Activated T-cell treated with anti-CD3 and anti-CD28 coated beads for 4 hours (primary cell): ENCODE results near the gene IGF2R.
"Not testable (repeated sequence)": the region's sequence is repeated elsewhere in the genome, so short reads cannot be mapped to it uniquely, and the experiment has no call there.

Experiments used
- DNase-seq: peaks from one replicate; pipeline ENCODE4 v3.0.0-alpha.2; 2020

Gene IGF2R, protein sequence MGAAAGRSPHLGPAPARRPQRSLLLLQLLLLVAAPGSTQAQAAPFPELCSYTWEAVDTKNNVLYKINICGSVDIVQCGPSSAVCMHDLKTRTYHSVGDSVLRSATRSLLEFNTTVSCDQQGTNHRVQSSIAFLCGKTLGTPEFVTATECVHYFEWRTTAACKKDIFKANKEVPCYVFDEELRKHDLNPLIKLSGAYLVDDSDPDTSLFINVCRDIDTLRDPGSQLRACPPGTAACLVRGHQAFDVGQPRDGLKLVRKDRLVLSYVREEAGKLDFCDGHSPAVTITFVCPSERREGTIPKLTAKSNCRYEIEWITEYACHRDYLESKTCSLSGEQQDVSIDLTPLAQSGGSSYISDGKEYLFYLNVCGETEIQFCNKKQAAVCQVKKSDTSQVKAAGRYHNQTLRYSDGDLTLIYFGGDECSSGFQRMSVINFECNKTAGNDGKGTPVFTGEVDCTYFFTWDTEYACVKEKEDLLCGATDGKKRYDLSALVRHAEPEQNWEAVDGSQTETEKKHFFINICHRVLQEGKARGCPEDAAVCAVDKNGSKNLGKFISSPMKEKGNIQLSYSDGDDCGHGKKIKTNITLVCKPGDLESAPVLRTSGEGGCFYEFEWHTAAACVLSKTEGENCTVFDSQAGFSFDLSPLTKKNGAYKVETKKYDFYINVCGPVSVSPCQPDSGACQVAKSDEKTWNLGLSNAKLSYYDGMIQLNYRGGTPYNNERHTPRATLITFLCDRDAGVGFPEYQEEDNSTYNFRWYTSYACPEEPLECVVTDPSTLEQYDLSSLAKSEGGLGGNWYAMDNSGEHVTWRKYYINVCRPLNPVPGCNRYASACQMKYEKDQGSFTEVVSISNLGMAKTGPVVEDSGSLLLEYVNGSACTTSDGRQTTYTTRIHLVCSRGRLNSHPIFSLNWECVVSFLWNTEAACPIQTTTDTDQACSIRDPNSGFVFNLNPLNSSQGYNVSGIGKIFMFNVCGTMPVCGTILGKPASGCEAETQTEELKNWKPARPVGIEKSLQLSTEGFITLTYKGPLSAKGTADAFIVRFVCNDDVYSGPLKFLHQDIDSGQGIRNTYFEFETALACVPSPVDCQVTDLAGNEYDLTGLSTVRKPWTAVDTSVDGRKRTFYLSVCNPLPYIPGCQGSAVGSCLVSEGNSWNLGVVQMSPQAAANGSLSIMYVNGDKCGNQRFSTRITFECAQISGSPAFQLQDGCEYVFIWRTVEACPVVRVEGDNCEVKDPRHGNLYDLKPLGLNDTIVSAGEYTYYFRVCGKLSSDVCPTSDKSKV (N-terminal part only)

DNA sequence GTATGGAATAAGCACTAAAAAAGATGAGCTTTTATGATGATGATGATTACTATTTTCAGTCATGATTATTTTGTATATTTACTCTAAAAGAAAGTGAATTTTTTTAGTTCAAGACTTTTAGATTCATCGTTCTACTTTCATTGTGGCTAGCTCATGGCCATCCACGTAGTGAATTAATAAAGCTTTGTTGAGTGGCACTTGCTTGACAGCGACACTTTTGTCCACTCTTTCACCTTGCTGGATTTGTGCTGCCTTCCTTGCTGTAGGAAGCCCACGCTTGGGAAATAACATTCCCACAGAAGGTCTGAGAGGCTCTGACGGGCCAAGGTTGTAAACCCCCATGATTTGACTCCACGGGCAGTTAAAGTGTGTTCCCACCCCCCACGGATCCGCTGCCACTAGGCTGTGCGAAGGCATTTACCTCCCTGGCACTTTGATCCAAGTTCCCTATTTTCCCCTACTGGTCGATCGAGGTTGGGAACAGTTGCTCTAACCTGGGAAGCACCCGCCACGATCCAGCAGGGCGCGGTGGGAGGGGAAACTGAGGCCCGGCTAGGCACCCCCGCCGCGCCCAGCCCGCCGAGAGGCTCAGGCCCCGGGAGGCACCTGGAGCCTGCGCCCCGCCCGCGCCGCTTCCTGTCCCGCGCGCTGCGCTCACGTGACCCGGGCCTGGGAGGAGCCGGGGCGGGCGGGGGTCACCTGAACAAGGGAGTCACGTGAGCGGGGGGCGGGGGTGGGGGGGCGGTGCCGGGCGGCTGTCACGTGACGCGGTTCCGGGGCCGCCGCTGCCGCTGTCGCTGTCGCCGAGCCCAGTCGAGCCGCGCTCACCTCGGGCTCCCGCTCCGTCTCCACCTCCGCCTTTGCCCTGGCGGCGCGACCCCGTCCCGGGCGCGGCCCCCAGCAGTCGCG, at the start of gene IGF2R:
Gene IGF2R (plus strand): TSS at position 788 of the 909 bp plus-strand sequence. CDS start 165 bp downstream, outside the sequence.
- DNase-seq, result peak; percentile 87

DNA sequence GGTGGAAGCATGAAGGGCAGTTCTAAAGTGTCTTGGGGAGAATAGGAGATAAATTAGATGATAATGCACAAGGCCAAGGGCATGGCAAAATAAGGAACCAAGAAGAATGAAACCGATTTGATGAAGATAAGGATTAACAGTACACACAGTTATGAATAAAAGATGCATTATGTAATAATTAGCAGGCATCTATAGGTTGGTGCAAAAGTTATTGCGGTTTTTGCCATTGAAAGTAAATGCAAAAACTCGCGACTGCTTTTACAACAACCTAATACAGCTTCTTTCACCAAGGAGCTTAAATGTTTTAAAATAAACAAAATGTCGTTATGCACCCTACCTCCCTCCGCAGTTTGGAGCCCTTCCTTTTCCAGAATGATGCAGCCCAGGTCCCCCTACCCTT, 49.1 kb upstream of the IGF2R start:
- no peak for DNase-seq

DNA sequence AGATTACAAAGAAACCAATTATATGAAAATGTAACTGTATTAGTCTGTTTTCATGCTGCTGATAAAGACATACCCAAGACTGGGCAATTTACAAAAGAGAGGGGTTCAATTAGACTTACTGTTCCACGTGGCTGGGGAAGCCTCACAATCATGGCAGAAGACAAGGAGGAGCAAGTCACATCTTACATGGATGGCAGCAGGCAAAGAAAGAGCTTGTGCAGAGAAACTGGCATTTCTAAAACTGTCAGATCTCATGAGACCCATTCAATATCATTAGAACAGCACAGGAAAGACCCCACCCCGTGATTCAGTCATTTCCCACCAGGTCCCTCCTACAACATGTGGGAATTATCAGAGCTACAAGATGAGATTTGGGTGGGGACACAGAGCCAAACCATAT, 44.7 kb upstream of the IGF2R start:
- not testable (repeated sequence) for DNase-seq

DNA sequence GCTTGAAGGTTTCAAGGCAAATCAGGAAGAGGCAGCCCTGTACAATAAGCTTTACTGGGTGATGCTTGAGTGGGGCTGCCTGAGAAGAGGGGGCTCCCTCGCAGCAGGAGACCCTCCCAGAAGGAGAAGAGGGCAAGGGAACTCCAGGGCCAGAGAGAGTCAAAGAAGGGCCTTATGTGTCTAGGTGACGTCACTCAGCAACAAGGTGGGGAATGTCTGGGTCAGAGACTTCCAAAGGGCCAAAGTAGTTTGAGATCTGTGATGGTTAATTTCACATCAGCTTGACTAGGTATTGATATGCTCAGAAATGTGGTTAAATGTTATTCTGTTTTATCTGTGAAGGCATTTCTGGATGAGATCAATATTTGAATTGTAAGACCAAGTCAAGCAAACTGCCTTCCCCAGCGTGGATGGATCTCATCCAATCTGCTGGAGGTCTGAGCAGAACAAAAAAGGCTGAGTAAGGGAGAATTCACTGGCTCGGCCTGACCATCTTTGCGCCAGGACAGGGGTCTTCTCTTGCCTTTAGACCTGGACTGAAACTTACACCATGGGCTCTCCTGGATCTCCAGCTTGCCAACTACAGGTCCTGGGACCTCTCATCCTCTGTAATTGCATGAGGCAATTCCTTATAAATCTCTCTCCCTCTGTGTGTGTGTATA, 42.2 kb upstream of the IGF2R start:
- no peak for DNase-seq

DNA sequence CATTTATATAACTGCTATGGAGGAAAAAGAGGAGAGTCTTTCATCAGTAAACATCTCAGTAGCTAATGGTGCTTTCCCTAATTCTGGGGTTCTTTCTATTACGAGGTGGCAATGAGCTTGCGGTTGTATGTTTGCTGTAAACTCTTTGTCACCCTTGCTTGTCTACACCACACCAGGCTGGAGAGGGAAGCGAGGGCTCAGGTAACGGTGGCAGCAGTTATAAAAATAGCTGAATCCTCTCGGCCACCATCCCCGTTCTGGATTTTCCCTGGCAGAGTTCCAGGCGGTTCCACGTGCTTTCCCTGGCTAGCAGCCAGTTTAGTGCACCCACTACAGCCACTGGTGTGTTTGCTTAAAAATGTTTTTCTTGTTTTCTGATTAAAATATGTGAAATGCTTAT, 39.1 kb upstream of the IGF2R start:
- peak; percentile 17 for DNase-seq

DNA sequence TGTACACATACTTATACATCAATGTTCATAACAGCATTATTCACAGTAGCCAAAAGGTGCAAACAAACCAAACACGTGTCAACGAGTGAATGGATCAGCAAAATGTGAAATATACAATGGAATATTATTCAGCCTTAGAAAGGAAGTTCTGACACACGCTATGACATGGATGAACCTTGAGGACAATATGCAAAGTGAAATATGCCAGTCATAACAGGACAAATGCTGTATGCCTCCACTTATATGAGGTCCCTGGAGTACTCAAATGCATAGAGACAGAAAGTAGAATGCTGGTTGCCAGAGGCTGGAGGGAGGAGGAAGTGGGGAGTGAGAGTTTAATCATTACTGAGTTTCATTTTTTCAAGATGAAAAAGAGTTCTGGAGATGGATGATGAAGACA, 37.8 kb upstream of the IGF2R start:
- DNase-seq, result no peak

DNA sequence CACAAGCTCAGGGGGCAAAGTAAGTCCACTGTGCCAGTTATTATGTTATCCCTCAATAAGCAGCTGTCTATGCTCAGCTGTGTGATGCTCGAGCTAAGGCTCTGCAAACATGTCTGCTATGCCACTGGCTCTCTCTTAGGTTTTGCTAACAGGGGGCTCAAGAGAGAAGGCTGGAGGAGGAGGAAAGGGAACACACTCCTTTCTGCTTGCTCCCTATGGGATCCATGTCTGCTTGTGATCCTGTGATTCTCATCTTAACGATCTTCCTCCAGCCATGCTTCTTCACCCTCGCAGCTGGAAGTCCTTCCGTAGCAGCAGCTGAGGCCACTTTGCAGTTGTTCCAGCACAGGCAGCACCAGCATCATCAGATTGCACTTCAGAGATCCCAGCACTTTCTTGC, 37.0 kb upstream of the IGF2R start:
- no peak for DNase-seq

DNA sequence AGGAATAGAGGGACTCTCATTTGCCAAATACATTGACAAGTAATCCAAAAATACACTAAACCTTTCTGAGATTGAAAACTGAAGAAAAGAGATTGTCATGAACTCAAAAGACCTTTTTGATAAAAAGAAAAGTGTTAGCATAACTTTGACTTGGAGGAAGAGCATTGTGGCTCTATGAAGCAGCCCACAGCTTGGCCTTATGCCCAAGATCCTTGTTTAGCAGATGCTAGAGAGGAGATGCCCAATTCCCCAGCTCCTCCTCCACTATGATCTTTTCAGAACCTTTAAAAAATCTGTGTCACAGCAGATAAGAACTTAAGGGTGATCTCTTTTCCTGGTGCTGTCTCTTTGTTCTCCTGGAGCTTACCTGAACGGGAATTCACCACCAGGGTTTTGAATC, 35.8 kb upstream of the IGF2R start:
- DNase-seq, result no peak

DNA sequence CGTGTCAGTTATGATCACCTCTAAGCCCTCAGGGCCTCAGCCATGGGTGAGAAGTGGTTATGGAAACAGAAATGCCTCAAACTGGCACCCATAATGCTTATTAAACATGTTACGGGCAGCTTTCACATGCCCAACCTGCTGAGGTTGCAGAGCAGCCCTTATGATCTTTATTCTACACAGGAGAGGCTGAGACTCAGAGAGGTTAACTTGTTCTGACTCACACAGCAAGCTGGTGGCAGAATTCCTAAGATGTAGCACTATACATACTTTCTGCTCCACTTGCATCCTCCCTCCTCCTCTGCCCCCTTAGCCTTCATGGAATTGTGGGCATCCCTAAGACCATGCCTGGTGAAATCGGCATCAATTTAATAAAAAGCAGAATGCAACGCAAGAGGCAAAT, 34.7 kb upstream of the IGF2R start:
- DNase-seq, result no peak

DNA sequence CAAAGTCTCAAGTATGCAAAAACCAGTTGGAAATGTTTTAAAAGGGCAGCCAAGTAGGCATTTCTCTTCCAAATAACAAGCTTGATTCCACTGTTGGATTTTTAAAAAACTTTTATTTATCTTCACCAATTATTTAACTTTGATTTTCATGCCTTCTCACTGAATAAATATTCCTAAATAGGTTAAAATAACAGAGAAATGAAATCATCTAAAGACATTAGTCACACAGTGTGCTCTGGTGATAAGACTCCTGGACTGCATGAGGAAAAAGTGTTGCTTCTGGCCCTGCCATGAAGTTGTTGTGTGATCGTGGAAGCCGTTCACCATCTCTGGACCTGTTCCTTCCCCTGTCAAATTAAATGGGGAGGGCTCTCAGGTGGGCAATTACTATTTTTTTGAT, 33.8 kb upstream of the IGF2R start:
- DNase-seq, result no peak

DNA sequence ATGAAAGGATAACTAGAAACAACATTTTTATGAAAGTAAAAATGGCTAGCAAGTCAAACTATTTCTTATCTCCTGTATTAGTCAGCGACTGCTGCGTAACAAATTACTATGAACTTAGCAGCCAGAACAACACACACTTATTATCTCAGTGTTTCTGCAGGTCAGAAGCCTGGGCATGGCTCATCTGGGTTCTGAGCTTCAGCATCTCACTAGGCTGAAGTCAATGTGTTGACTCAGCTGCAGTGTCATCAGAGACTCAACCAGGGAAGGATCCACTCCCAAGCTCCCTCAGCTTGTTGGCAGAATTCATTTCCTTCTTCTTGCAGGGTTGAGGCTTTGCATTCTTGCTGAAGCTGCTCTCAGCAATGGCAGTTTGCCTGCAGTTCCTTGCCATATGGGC, 33.2 kb upstream of the IGF2R start:
- DNase-seq, result no peak

DNA sequence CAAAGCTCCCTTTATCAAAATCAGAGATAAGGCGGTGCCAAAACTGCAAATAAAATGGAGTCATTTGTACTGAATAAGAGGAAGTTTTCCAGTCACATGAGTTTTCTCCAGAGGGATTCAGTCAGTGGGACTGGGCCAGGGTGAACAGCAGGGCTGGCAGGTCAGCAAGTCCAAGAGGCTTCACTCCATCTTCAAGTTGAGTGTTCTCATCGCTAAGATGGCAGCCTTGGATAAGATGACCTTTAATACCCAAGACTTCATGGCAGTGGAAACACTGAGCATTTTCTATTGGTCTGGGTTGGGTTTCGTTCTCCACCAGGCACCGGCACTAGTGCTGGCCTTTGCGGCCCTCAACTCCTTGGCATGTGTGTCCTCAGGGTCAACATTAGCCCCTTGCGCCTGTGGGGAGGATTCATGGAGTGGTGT, 29.3 kb upstream of the IGF2R start:
- no peak for DNase-seq

DNA sequence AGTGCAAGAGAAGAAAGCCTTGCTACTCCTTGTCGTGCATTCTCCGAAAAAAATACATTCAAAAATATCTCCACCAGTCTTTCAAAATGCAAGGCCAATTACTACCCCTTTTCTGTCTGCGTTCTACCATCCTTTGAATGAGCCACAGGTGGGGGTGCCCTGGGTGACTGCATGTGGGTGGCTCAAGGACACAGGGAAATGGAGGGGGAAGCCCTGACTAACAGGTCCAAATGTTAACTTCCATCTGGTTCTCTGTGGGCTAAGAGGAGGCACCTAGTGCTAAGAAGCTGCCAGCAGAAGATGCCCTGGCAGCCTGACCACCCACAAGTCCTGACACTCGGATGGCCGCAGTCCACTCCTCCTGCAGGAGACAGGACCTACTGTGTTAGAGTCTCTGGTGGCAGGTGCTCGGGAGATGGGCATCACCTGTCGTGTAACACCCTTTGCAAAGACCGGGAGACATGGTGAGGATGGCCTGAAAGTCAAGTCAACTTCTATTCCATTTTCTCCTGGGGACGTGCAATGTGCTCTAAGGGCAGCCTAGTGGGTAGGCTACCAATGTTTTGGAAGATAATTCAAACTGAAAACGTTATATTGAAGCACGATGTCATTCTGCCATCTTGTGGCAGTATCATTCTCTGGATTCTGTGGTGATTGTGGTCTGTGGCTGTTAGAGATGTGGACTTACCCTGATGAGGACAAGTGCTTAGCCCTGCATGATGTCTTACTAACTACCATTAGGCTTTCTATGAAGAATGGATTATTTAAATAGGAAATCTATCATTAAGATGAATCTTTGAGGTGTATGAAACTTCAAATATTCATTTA, 27.4 kb upstream of the IGF2R start:
- DNase-seq, result peak; percentile 4

DNA sequence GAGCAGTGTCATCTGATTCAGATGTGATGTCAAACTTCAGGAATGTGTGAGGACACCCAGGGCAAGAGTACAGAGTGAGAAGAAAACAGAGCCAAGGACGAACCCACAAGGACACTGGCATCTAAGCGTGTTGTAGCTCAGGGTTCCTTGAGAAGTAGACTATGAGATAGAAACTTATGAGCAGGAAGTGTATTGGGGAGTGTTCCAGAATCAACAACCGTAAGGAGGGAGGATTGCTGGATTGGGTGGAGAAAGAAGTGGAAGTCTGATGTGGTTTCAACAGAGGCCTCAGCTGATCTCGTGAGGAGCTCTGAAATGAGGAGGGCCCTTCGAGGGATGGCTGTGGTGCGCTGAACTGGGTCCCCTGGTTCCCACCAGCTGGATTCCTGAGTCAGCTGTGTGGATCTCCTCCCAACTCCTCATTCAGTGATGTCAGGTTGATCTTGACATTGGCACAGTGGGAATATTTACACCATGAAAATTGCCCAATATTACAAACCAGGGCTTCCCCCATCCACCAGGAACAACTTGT, 25.7 kb upstream of the IGF2R start:
- no peak for DNase-seq

DNA sequence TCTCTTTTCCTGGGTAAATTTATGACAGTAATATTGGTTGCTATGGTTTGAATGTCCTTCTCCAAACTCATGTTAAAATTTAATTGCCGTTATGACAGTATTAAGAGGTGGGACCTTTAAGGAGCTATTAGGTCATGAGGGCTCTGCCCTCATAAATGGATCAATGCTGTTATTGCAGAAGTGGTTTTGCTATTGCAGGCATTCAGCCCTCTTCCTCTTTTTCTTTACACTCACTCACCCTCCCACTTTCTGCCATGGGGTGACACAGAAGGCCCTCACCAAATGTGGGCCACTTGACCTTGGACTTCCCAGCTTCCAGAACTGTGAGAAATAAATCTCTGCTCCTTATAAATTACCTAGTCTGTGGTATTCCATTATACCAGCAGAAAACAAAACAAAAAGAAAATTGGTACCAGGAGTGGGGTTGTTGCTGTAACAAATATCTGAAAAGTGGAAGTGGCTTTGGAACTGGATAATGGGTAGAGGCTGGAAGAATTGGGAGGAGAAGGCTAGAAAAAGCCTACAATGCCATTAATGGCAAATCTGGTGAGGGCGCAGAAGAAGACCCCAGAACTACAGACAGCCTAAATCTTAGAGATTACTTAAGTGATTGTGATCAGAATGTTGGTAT, 24.8 kb upstream of the IGF2R start:
- no peak for DNase-seq

DNA sequence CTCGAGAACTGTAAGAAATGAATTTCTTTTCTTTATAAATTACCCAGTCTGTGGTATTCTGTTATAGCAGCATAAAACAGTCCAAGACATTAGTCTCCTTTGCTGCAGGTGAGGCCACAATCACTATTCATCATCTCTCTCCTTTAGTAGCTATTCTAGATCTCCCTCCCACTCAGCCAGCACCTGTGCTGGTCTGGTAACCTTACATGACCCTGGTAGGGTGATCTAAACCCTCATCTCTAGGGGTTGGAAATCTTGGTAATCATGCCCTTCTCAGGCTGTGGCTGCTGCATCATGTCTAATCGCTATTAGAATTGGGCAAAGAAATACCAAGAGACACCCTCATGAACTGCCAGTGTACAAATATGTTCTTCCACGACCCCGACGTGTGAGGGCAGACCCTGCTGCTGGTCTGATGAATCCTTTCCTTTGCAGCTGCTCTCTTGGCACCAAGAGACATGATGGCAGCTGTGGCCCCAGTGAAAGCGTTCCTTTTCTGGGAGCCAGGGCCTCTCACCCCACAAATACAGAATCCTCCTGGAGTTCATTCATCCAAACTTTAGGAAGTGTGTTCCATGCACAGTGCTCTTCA, 23.0 kb upstream of the IGF2R start:
- no peak for DNase-seq

DNA sequence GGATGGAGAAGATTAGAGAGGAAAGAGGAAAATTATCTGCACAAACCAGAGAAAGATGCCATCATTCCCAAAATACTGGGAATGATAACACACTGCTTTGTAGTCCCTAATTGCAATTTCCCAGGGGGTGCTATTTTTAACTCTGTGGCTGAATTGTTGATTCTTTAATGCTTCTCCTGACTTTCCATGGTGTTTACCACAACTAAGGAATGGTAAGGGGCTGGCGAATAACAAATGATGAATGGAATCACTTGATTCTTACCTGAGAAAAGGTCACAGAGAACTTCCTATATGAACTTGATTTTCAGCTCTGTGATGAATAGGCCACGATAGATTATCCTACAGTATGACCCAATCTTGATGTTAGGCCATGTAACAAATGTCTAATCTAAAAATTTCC, 22.0 kb upstream of the IGF2R start:
- no peak for DNase-seq

DNA sequence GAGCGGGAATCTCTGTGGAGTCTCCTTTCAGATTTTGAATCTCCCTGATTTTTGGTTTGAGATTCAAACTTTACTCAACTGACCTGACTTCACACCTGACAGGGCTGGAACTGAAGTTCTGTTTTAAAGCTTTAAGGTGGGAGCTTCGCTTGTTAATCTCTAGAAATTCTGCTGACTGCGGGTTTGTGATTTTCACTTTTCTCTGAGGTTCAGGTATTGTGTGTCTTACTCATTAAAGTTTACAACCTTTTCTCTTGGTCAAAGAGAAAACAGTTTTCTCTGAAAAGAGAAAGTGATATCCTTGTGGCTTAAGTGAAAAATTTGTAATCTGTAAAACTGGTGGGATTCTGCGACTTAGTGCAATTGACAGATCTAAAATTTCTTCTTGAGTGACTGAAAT, 20.7 kb upstream of the IGF2R start:
- no peak for DNase-seq

DNA sequence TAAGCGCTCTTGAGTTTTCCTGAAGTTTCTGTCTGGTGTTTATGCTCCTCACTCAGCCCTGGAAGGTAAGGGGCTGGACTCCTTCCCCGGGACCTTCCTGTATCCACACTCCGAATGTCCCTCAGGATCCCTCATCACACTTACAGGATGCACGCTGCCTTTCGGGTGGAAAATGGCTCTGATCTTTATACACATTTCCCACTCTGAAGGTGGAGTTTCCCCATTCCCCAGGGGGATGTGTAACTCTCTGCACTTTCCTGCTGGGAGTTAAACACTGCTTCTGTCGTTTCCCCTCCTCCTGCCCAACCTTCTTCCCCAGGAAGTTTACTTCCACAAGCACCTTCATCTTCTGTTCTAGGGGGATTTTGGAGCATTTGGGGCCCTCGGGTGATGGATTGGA, 17.1 kb upstream of the IGF2R start:
- no peak for DNase-seq
